ENCODE measurements around the gene RPS27. TPM values are rescaled to one million over a fixed set of nuclear protein-coding genes. Genes with fewer than 3 reads are reported as not detected.

RPS27 gene
- total RNA-seq, 1 donor from 2014 or later: 2,145 TPM

DNA sequence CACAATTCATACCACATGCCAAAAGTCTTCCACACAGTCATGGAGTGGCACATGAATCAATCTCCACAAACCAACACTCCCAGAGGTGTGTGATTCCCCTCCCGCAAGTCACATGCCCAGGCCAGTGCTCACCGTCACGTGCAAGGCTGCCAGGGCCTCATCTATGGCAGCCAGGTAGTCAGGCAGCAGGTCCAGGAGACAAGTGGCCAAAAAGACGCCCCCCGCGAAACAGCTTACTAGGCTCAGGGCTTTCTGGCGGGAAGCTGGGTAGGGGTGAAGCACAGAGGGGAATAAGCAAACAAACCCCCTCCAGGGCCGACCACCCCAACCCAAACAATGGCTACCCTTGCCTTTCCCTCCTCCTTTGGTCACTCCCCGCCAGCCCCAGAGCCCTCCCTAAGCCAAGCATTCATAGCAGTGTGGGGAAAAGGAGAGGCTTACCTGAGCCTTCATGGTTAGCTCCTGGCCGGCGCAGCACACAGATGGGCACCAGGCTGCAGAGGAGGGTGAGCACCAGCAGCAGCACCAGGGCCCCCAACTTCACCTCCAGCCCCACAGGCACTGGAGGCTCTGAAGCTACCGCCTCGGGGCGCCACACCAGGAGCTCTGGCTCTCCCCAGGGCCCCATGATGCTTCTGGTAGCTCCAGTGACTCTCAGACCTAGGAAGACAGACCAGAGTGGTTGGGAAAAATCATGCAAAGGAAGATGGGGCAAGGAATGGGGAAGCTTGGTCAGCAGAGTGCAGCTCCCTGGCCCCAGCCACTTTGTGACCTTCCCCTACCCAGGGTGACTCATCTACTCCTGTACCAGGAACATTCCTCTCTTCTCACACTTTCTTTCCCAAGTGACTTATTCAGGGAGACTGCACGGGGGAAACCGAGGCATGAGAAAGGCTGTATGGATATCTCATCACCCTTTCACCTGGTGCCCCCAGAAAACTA, 28.2 kb upstream of the RPS27 start:
- Mint-ChIP-seq H3K27ac (peak overlapping the region; percentile 98), H3K9me3 (no peaks in the 10 kb centered on the region), H3K36me3 (peaks cover 6% of the 10 kb centered on the region), H3K4me3 (peak overlapping the region; percentile 89), H3K27me3 (ENCODE audit: low read depth) (no peaks in the 10 kb centered on the region), H3K4me1 (peaks cover 50% of the 10 kb centered on the region)
- TF ChIP-seq, protein P1, sequence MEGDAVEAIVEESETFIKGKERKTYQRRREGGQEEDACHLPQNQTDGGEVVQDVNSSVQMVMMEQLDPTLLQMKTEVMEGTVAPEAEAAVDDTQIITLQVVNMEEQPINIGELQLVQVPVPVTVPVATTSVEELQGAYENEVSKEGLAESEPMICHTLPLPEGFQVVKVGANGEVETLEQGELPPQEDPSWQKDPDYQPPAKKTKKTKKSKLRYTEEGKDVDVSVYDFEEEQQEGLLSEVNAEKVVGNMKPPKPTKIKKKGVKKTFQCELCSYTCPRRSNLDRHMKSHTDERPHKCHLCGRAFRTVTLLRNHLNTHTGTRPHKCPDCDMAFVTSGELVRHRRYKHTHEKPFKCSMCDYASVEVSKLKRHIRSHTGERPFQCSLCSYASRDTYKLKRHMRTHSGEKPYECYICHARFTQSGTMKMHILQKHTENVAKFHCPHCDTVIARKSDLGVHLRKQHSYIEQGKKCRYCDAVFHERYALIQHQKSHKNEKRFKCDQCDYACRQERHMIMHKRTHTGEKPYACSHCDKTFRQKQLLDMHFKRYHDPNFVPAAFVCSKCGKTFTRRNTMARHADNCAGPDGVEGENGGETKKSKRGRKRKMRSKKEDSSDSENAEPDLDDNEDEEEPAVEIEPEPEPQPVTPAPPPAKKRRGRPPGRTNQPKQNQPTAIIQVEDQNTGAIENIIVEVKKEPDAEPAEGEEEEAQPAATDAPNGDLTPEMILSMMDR (IDR thresholded peaks at IDR 0.05; ENCODE audit: unreplicated experiment): no peak
- DNase-seq (ENCODE audit: low spot score in 2 of 2, unreplicated experiment in 2 of 2): no peak

DNA sequence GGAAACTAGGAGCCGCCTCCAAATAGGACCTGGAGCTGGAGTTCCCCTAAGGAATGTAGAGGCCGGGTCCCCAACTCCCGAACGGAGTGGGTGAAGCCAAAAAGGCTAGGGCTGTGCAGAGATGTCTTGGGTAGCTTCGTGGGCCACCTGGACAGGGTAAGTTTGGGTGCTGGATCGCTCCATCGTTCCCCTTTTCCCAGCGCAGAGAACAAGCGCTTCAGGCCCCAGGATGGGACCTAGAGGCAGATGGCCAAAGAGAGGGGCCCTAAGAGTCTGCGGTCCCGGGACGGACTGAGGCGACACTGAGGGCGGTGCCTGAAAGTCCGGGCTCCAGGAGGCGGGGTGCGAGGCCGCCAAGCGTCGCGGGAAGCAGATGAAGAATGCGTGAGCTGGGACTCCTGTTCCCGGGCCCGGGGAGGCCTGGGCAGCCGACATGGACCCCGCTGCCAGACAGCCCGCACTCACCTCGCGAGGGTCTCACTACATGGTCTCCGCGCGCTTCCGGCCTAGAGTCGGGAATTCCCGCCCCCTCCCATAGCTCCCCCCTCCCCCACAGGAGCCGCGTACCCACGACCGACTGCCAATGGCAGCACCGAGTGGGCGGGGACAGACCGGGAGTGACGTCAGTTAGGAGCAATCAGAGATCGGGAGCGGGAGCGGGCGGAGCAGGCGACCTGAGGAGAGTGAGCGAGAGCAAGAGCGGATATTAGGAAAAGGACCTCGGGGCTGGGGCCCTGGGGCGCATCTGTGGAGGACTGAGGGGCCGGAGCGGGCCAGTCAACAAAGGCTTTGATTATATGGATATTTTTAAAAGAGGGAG, 27.3 kb upstream of the RPS27 start, which contains the start of gene SLC39A1:
TSS of gene SLC39A1 (minus strand) at position 508 of the 820 bp plus-strand sequence. CDS start 822 bp downstream, outside the sequence.
- TF ChIP-seq, protein P1 (IDR thresholded peaks at IDR 0.05; ENCODE audit: unreplicated experiment): no peak
- H3K4me3 Mint-ChIP-seq: peak within 1 kb of the TSS; percentile 89
- H3K36me3 Mint-ChIP-seq: peaks cover 6% of the 10 kb centered on the region
- peak within 1 kb of the TSS; percentile 98 for H3K27ac Mint-ChIP-seq
- H3K9me3 Mint-ChIP-seq: no peaks in the 10 kb centered on the region
- no peaks in the 10 kb centered on the region for H3K27me3 Mint-ChIP-seq (ENCODE audit: low read depth)
- DNase-seq (ENCODE audit: low spot score in 2 of 2, unreplicated experiment in 2 of 2): peak; percentile 96 to 98
- H3K4me1 Mint-ChIP-seq: peaks cover 52% of the 10 kb centered on the region

DNA sequence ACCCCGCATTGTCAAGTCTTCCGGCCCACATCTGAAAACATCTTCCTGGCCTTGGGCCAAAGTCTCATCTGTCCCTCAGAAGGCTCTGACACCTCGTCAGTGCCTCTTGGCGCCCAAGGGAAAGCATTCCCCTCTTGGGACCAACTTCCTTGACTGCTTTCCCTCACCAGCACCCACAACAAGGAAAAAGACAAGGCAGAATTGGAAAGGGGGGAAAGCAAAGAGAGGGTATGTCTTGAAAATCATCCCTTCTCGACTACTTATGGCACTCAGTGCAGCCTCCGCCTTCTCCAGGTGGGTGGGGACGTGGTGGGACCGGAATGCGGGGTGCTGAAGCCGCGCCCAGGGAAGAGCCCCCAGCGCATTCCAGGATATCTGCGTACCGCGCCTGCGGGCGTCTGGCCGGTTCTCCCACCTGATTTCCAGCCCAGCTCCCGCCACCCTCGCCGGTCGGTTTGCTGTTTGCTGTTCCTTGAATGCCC, 26.7 kb upstream of the RPS27 start:
- peak overlapping the region; percentile 89 for H3K4me3 Mint-ChIP-seq

DNA sequence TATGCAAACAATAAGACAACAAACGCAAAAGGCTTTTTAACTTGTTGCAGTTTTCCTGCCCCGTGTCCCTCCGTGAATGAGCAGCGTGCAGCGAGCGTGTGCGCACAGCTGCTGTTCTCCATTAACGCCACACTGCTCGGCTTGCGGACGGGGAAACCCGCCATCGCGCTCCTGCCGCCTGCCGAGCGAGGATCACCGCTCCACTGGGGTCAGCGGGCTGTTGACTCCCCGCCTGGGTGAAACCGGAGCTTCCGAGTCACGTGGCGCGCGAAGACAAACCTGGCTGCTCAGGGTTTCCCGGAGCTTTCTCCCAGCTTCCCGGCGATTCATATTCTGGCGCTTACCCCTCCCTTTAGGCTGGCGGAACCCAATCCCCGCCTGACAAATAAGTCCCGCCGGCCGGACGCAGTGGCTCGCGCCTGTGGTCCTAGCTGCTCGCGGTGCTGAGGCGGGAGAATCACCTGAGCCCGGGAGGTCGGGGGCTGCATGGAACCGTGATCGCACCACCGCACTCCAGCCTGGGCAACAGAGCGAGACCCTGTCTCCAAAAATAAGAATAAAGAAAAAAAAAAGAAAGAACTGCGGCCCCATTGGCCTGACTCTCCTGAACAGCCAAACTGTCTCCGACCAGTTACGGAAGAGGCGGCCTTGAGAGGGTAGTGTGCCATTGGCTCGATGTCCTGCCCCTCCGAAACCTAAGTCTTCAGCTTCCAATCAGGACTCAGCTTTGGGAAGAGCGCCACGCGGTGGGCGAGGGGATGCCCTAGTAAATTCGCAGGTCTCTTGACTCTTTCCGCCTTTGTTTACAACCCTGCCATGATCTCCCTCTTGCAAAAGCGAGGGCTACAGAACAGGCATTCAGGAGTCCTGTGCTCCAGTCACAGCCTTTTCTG, 23.2 kb upstream of the RPS27 start, which contains the start of gene CREB3L4:
TSS of gene CREB3L4 (plus strand) at position 796 of the 893 bp plus-strand sequence. CDS start 624 bp downstream, outside the sequence.
- TF ChIP-seq, protein P1 (IDR thresholded peaks at IDR 0.05; ENCODE audit: unreplicated experiment): no peak
- H3K9me3 Mint-ChIP-seq: no peaks in the 10 kb centered on the region
- no peaks in the 10 kb centered on the region for H3K27me3 Mint-ChIP-seq (ENCODE audit: low read depth)
- peak within 1 kb of the TSS; percentile 98 for H3K27ac Mint-ChIP-seq
- peak within 1 kb of the TSS; percentile 95 for H3K4me3 Mint-ChIP-seq
- H3K4me1 Mint-ChIP-seq: peaks cover 40% of the 10 kb centered on the region
- peak; percentile 74 to 87 for DNase-seq (ENCODE audit: low spot score in 2 of 2, unreplicated experiment in 2 of 2)
- no peaks in the 10 kb centered on the region for H3K36me3 Mint-ChIP-seq

More for the DNA sequence above, 26.7 kb upstream of the RPS27 start:
- TF ChIP-seq, protein P1 (IDR thresholded peaks at IDR 0.05; ENCODE audit: unreplicated experiment): no peak
- no peaks in the 10 kb centered on the region for H3K9me3 Mint-ChIP-seq
- peaks cover 6% of the 10 kb centered on the region for H3K36me3 Mint-ChIP-seq
- H3K4me1 Mint-ChIP-seq: peaks cover 53% of the 10 kb centered on the region
- no peaks in the 10 kb centered on the region for H3K27me3 Mint-ChIP-seq (ENCODE audit: low read depth)
- peak; percentile 75 to 85 for DNase-seq (ENCODE audit: low spot score in 2 of 2, unreplicated experiment in 2 of 2)
- peak overlapping the region; percentile 98 for H3K27ac Mint-ChIP-seq

All from mesothelial cell of epicardium (in vitro differentiated cells).